HG03039 (cell line): ENCODE measurements around the gene SPDEF.

Experiments used
- ATAC-seq: cut with Tn5 transposase; IDR thresholded peaks from one replicate; pipeline ENCODE4 v1.9.1; 2021; ENCODE audit warnings: mild to moderate bottlenecking, moderate library complexity; ENCODE audit not compliant: unreplicated experiment

Gene SPDEF

DNA sequence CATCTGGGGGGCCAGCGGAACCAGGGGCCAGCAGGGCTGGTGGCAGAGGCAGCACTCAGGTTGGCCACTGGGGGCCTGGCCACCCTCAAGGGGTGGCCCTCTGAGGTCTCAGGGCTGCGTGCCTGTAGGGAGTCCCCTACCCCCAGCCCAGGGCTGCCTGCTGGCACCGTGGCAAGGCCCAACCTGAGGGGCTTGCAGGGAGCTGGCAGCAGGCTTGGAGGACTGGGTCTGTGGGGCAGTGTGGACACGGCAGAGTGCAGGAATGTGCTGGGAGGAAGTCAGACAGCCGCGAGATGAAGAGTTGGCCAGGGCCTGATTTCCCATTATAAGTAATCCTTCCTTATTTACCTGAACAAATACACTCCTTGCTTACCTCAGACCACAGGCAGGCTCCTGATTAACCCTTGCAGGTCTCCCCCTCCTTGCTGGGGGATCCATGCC, at the start of gene SPDEF:
SPDEF (minus strand) TSS at position 299 of the 441 bp plus-strand sequence. CDS start 11,874 bp downstream, outside the sequence.
- ATAC-seq, result no peak

DNA sequence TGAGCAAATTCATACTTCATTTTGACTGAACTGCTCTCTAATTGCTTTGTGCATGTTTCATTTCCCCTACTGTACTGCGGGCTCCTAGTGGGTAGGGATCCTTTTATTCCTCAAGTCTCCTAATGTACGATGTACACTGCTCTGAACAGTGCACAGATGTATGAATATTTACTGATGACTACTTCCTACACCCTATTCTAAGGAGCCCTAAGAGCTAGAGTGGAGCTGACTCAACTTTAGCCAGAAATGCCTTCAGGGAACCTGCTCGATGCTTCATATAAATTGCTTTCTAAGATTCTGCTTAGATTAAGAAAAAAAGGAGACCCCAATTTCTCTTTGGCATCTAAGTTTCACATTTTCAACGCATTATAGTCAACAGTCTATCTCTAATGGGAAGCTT, 47.6 kb upstream of the SPDEF start:
- no peak for ATAC-seq

DNA sequence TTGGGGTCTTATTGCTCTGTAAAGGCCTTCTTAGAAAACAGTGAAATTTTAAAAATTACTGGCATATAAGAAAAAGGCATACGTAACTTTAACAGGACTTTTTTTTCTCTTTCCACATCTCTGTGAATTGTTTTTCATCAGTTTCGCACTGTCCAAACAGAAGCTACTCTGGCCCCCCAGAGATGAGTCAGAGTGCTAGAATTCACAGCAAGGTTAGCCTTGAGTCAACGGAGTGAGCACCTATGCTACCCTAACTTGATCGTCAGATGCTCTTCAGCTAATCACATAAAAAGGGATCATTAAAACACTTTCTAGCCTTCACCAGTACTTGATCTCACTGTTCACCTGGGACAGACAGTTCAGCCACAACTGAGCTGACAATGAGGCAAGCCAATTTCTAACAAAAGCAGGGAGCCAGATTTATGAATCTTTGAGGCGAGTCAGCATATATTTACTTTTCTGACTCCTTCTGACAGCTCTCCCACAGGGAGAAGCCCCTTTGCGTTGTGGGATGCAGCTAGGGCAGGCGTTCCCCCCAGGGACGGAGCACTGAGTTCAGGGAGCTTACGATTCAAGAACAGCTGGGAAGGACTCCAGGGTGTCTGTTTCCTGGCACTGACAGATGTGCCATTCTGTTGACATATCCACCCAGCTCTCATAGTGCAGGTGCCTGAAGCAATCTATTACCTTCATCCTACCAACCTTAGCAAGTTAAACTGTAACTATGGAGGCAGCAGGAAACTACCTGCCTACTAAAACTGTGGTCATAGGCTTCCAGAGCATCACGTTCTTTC, 46.4 kb upstream of the SPDEF start:
- no peak for ATAC-seq

DNA sequence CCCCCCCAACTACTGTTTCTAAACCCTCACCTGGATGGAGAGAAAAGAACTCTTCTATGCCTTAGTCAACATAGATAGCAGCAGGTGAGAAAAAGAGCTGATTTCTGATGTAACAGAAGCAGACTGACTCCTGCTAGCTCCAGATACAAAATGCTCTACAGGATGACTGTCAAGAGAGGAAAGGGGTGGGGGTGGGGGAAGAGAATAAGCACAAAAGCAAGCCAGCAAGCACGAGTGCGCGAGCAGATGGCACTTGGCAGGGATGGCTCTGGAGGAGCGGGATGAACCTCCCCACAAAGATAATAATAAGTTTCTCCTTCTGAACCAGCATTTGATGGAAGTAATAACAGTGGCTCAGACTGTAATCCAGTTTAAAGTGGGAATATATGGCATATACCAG, 45.6 kb upstream of the SPDEF start:
- ATAC-seq, result no peak

DNA sequence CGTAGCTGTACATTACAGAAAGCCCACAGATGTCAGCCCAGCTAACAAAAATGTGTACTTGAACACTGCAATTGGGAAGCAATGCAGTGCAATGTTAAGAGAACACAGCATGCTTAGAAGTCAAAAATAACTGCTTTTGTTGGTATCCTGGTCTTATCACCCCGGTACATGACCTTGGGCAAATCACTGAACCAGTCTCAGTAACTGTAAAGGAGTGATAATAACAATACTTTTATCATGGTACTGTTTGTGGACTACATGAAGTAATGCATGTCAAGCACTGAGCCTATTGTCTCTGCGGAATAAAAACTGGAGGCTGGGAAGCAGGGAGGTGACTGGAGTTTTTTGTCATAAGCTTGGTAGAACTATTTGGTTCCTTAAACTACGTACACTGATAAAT, 44.7 kb upstream of the SPDEF start:
- no peak for ATAC-seq

DNA sequence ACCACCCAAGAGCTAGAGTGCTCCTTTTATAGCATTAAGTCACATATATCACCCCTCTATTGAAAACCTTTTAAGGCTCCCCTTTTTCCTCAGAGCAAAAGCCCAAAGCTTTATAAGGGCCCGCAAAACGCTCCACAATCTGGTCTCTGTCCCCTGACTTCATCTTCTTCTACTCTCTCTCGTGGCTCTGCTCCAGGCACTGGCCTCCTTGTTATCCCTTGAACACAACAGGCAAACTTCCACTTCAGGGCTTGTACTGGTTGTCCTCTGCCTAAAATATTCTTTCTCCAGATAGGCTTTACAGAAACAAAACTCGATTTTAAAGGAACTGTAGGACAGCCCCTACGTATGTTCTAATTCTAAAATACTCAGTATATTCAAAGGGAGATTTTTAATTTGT, 44.0 kb upstream of the SPDEF start:
- no peak for ATAC-seq

DNA sequence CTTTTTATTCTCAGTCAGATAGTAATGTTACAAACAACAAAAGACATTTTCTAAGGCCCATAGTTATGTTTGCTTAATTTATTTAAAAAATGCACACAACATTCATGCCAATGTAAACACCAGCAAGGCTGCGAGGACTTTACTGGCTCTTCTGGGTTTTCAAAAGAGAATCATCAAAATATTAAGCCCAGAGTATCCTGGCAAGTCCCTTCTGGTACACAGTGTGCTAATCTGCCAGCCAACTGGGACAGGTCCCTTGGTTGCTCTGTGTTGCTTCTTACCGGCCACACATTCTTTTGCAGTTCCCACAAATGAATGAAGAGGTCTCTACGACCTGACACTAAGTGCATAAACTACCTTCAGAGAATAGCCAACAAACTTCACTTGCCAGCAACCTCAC, 42.6 kb upstream of the SPDEF start:
- no peak for ATAC-seq

DNA sequence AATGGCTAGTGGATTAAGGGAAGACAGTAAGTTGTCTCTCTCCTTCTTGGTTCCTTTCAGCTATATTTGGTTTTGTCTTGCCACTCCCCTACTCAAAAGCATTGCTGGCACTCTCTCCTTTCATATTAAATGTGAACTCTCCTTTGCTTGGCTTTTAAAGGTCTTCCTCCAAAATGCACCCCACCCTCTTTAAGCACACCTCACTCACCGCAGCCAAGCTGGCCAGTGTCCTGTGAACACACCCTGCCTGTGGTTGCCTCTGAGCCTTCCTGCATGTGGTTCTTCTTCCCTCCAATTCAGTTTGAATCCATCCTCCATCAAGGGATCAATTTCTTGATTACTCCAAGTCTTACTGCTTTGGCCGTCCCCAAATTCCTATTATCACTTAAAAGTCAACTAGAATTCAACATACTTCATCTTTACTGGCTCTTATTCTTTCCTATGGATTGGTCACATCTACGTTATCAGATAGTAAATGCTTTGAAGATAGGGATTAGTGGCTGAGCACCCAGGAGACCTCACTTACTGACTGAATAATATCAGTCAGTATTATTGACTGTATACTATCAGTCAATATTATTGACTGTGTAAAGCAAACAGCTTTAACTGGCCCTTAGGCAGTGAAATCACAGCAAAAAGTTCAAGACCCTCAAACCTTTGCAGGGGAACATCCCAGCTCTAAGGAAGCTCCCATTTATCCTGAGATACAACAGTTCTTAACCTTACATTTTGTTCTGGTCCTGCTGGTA, 41.6 kb upstream of the SPDEF start:
- ATAC-seq, result no peak

DNA sequence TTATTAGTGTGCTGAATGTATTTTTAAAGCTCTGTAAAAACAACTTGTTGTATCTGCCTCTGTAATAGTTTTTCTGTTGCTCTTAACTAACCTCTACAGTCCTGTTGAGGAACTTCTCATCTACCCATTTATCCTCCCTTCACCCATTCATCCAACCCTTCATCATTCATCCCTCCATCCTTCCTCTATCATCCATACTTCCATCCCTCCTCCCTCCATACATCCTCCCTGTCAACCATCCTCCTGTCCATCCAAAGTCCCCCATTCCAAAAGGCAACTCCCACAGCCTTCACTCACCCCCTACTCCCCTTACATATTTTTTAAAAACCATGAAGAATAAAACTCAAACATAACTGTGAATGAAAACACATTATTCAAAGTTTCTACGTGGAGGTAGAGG, 40.7 kb upstream of the SPDEF start:
- ATAC-seq, result no peak

DNA sequence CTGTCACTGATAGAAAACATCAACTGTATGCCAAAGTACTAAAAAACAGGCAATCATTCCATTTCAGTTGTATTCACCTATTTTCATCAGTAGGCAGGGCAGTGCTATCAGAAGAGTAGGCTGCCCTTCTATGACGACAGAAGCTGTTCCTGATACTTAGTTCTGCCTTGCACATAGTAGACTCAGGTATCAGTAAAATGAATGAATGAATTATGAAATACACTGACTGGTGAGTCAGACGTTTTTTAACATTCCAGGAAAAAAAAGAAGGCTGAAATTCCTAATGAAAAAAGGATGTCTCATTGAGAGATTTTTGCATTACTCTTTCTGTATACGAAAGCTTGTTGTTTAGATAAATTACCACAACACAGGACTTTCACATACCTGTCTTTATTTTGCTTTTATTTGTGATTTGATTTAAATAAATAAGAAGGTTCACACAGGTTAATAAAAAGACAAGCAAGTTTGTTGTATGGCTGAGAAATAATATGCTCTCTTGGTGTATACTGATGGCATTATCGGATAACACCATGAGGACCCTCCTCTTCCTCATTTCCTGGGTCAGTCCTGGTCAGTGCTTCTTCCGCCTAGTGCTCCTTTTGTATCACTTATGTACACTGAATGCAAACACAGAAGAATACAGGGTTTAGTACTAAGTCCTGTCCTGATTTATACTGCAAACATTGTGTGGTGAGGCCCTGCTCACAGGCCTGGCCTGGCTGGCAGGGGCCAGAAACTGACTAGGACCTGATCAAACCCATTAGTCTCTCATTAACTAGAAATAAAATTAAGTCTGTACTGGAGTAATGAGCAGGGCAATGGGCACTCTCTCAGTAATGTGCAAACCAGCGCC, 39.4 kb upstream of the SPDEF start:
- ATAC-seq, result no peak

DNA sequence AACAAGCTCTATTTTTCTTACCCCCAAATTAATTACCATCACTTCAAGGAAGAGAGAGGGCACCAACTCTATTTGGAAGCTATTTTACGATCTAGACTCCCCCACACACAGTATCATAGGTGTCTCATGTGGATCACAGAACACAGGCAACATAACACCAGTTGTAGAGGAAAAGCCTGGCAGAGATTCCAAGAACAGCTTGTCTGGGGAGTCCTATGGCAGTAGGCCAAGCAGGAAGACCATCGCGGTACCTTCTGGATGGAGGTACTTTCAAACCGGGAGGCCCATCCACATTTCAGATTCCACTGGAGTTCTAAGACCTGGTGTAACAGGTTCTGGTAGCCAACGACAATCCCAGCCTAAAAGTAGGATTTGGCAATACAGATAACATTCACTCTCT, 37.6 kb upstream of the SPDEF start:
- no peak for ATAC-seq

DNA sequence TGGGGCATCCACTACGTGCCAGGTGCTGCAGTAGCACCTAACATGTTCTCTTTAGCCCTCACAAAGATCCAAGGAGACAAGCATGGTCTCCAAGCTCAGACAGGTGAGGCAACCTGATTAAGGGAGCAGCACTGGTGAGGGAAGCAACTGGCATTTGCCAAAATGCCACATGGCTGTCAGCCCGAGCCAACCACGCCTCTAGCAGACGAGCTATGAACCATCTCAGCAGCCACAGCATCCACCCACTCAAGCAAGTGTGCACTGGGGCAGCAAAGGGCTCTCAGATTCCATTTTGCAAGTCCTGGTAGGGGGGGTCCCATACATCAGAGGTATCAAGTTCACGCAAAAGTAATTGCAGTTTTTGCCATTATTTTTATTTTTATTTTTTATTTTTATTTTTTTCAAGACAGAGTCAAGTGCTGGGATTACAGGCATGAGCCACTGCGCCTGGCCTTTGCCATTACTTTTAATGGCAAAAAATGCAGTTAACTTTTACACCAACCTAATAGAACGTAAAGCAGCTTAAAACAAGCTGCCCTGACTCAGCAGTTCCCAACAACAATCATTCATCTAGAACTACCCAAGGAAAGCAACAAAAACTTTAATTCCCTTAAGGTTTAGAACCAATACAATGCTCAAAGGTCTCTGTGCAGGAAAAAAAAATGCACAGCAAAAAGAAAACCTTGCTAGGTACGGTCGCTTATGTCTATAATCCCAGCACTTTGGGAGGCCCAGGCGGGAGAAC, 36.3 kb upstream of the SPDEF start:
- ATAC-seq, result no peak

DNA sequence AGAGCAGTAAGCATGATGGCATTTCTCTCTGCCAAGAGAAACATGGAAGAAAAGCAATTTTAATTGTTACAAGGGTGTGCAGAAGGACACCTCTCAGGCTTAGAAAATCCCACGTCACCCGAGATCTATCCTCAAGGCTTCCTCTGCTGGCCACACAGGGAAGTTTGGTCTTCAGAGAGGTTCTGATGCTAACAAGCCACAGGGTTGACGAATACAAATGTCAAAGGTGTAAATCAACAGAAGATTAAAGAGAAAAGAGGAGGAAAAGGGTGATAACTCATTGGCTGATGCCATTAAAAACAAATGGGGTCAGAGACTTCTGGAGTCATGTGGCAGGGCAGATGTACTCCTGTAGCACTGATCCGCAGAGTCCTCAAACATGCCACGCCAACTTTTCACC, 33.6 kb upstream of the SPDEF start:
- no peak for ATAC-seq

DNA sequence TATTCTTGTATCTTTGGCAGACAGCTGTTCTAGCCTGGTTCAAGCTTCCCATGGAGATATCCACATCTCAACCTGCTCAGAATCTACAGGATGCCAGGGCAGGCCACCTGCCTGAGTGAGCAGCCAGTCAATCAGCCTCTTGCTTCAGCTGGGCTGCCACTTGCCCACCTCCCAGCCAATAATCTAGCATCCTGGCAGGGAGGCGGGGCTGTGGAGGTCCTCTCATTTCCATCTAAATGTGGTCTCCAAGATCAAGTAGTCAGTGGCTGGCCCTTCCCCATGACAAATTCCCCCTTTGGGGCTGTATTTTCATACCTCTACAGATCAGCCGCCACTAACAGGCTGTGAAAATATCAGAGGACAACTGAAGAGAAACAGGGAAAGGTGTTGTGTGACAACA, 33.0 kb upstream of the SPDEF start:
- ATAC-seq, result no peak

DNA sequence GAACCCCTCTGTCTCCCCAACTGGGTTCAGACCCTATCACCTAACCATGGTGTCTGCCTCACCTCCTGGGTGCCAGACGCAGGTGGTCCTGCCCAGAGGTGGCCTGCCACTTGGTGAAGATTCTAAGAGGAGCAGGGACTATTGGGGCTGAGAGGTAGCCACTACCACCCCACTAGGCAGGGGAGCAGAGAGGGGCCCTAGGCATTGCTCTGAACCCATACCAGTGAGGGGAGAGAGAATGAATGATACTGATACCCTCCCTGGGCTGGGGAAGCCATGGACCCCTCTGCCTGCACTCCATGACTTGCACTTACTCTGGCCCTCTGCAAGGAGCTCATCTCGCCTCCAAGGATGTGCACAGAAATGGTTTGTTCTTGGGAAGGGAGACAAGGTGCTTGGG, 31.7 kb upstream of the SPDEF start:
- ATAC-seq, result no peak

DNA sequence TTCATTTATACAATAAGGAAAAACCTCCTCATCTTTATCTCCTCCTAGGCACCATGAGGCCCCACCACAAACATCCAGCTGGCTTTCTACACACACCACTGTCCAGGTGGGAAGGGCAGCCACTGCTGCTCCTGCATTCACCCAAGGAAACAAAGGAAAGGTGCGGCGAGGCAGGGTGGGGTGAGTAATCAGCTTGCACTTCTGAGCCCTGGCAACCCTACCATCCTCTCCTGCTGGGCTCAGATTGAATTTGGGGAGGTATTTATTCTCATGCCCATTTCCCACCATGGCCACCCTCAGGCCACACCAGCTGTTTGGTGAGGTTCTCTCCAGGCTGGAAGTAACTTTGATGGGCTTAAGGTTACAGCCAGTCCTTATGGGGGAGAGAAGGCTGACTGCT, 31.2 kb upstream of the SPDEF start:
- no peak for ATAC-seq

DNA sequence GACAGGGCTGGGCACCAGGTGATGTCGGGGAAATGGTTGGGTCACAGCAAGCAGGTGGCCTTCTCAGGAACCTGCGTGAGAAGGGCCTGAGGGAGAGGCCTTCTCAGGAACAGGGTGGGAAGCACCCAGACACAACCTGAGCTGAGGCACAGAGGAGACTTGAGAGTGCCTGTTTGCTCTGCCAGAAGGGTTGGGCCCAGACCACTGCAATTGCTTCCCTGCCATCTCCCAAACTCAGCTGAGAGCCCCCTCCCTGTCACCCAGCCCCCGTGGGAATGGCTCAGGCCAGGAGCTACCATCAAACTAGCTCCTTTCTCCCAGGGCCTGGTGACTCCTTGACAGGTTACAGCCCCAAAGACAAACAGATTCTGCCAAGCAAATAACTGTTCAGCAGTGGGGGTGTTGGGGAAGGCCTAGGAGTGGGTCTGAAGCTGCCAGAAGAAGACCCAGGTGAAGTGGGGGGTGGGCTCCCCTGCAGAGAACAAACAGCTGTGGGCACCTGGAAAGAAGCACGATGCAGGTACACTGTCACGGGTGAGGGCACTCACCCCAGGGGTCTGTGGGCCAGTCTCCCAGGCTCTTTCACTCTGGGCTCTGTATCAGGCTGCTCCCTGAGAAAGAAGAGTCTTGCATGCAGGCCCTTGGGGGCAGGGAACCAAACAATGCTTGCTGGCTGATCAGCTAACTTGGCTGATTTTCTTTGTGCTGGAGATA, 30.4 kb upstream of the SPDEF start:
- ATAC-seq, result no peak

DNA sequence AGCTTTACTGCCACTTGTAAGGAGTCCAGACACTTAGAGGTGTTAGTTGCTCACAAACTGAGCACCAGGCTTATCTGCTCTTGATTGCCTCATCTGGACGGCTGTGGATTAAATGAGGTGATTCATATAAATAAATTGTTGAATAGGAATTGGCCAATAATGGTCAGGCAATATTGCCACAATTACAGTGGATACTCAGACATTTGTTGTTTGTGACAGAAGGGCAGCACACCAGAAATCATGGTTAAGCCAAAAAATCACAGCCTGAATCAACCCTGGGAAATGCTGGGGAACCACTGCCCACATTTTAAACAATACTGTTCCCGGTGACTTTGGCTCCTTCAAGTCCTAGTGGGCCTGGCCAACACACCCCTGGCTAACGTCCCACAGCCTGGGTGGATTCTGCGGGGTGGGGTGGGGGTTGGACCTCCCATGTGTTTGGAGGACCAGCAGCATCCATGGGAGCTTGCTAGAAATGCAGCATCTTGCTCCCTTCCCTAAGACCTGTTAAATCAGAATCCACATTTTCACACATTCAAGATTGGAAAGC, 29.5 kb upstream of the SPDEF start:
- no peak for ATAC-seq

DNA sequence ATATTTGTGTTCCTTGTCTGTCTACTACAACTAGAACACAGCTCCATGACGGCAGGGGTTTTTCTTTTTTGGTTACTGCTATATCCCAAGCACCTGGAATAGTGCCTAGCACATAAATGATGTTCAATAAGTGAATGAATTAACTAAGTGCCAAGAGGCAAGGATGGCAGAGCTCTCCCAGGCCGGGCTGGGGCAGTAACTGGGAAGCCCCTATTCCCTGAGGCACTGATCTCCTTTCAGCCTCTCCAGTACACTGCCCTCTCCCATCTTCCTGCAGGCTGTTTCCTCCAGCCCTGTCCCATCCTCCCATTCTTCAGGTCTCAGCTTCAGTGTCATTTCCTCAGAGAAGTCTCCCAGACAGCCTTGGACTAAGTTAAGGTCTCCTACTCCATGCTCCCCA, 29.0 kb upstream of the SPDEF start:
- ATAC-seq, result no peak

DNA sequence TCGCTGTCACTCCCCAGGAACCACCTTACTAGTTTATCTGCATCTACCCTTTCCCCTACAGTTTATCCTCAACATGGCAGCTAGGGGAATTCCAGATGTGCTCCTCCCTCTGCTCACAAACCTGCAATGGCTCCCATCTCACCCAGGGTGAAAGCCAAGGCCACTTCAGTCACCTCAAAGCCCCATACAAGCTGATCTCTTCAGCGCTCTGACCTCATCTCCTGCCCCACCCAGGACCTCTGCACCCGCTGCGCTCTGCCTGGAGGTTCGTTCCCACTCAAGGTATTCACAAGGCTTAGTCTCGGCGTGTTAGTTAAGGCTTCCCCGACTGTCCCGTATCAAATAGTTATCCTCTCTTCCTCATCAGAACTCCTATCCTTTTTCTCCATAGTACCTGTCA, 28.6 kb upstream of the SPDEF start:
- no peak for ATAC-seq
